ENCODE measurements around the gene SLC6A6.

The SLC6A6 gene

DNA sequence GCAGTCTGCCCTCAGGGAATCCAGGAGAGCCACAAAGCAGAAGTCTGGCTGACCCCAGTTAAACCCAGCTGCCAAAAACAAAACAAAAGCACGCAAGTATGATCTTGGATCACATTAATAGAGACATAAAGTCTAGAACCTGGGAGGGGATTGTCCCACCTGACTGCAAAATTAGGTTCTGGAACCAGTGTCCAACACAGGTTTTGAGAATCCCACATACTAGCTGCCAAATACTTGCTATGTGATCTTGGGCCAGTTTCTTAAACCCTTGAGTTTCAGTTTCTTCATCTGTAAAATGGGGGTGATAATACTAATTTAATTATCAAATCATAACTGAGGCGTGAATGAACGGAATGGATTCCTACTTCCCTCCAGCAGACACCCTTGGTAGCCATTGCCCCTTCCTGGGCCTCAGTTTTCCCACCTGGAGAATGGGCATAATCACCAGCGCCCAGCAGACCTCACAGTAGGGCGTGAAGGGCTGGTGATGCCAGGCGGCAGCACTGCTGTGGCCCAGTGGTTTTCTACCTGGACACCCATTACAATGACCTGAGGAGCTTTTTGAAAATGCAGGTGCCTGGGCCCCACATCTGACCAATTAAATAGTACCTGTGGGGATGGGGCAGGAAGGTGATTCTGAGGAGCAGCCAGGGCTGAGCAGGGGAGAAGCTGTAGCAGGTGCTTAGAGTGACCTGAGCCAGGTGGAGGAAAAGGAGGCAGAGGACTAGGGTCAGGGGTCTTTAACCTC lies 105.5 kb downstream of the SLC6A6 start:
- Histone ChIP-seq H3K9ac (ENCODE audit: low read length) (no peak overlapping the region), H3K9me3 (ENCODE audit: low read length) (0 out of 2 replicates have a peak, but pooled peaks cover 2% of the 10 kb centered on the region), H2AFZ (ENCODE audit: low read length) (no peak overlapping the region), H3K79me2 (ENCODE audit: insufficient read depth, low read length) (no peaks in the 10 kb centered on the region), H3K4me1 (ENCODE audit: insufficient read depth, low read length, severe bottlenecking) (no peaks in the 10 kb centered on the region), H4K20me1 (ENCODE audit: insufficient read depth, low read length) (no peaks in the 10 kb centered on the region), H3K36me3 (ENCODE audit: insufficient read depth, low read length) (no peaks in the 10 kb centered on the region), H3K27ac (ENCODE audit: low read depth, low read length, poor library complexity, severe bottlenecking) (no peak overlapping the region), H3K4me3 (ENCODE audit: low read depth, low read length, poor library complexity, severe bottlenecking) (no peak overlapping the region), H3K27me3 (ENCODE audit: insufficient read depth, low read length) (peaks cover 8% of the 10 kb centered on the region; the same call in 1 of the 2 replicates), H3K4me2 (ENCODE audit: low read length) (no peak overlapping the region), H3F3A (ENCODE audit: insufficient read depth, low read length) (no peaks in the 10 kb centered on the region), H3K9me2 (ENCODE audit: low read depth, low read length) (no peaks in the 10 kb centered on the region)
- TF ChIP-seq EZH2 (IDR thresholded peaks at IDR 0.05; ENCODE audit: borderline replicate concordance, low read length): no peak
- TF ChIP-seq, protein P1, sequence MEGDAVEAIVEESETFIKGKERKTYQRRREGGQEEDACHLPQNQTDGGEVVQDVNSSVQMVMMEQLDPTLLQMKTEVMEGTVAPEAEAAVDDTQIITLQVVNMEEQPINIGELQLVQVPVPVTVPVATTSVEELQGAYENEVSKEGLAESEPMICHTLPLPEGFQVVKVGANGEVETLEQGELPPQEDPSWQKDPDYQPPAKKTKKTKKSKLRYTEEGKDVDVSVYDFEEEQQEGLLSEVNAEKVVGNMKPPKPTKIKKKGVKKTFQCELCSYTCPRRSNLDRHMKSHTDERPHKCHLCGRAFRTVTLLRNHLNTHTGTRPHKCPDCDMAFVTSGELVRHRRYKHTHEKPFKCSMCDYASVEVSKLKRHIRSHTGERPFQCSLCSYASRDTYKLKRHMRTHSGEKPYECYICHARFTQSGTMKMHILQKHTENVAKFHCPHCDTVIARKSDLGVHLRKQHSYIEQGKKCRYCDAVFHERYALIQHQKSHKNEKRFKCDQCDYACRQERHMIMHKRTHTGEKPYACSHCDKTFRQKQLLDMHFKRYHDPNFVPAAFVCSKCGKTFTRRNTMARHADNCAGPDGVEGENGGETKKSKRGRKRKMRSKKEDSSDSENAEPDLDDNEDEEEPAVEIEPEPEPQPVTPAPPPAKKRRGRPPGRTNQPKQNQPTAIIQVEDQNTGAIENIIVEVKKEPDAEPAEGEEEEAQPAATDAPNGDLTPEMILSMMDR (IDR thresholded peaks at IDR 0.05; ENCODE audit: low read length): no peak; the same call in 1 of the 2 replicates

DNA sequence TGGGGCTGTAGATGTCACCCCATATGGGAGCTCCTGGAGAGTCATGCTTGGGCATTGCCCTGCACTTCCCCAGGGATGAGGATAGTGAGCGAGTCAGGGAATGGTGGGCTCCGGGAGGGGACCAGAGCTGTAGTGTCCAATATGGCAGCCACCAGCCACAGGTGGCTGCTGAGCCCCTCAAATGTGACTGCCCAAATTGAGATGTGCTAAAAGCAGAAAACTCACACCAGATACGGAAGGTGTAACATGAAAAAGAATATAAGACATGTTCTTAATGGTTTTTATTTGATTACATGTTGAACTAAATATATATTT lies 106.1 kb downstream of the SLC6A6 start:
- no peaks in the 10 kb centered on the region for H3K36me3 ChIP-seq (ENCODE audit: insufficient read depth, low read length)
- no peaks in the 10 kb centered on the region for H4K20me1 ChIP-seq (ENCODE audit: insufficient read depth, low read length)
- no peaks in the 10 kb centered on the region for H3K4me1 ChIP-seq (ENCODE audit: insufficient read depth, low read length, severe bottlenecking)
- no peaks in the 10 kb centered on the region for H3K9me3 ChIP-seq (ENCODE audit: low read length)
- H3K9ac ChIP-seq (ENCODE audit: low read length): no peak overlapping the region
- H3K9me2 ChIP-seq (ENCODE audit: low read depth, low read length): no peaks in the 10 kb centered on the region
- no peaks in the 10 kb centered on the region for H3K79me2 ChIP-seq (ENCODE audit: insufficient read depth, low read length)
- no peak overlapping the region for H2AFZ ChIP-seq (ENCODE audit: low read length)
- no peak overlapping the region for H3K4me3 ChIP-seq (ENCODE audit: low read depth, low read length, poor library complexity, severe bottlenecking)
- no peak for TF ChIP-seq EZH2 (IDR thresholded peaks at IDR 0.05; ENCODE audit: borderline replicate concordance, low read length)
- H3K27me3 ChIP-seq (ENCODE audit: insufficient read depth, low read length): peaks cover 3% of the 10 kb centered on the region; the same call in 1 of the 2 replicates
- H3K4me2 ChIP-seq (ENCODE audit: low read length): no peak overlapping the region
- no peak overlapping the region for H3K27ac ChIP-seq (ENCODE audit: low read depth, low read length, poor library complexity, severe bottlenecking)
- H3F3A ChIP-seq (ENCODE audit: insufficient read depth, low read length): no peaks in the 10 kb centered on the region

DNA sequence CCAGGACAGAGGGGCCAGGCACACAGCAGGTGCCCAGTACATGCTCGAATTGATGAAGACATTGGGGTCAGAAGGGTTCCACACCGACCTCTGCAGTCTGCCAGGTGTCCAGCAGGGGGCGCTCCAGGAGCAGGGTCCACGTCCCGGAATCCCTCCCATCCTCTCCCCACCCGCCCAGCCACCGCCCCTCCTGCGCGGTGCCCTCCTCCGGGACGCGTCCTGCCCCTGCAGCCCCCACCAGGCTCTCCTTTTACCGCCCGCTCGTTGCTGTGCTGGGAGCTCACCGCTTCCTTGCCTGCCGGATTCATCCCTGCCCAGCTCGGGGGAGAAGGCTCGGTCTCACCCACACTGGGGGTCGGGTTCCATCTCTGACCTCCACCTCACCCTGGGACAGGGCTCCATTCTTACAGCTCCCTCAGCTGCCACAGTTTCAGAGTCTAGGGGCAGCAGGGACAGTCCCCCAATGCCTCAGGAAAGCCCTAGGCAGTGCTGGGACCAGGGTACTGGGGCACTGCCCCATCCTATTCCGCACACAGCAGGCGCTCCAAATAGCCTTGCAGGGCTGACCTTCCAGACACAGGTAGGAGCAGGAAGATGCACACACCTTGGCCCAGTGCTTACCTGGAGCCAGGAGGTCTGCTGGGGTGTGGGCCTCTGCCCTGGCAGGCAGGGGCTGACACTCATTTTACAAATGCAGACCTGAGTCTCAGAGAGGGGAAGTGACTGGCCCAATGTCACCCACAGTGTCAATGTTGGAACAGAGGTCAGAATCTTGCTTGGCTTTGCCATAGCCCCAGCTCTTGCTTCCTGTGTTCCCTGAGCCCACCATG lies 106.8 kb downstream of the SLC6A6 start:
- H3K79me2 ChIP-seq (ENCODE audit: insufficient read depth, low read length): no peaks in the 10 kb centered on the region
- H2AFZ ChIP-seq (ENCODE audit: low read length): no peak overlapping the region
- no peaks in the 10 kb centered on the region for H3F3A ChIP-seq (ENCODE audit: insufficient read depth, low read length)
- no peaks in the 10 kb centered on the region for H3K4me1 ChIP-seq (ENCODE audit: insufficient read depth, low read length, severe bottlenecking)
- no peak overlapping the region for H3K4me2 ChIP-seq (ENCODE audit: low read length)
- no peaks in the 10 kb centered on the region for H4K20me1 ChIP-seq (ENCODE audit: insufficient read depth, low read length)
- H3K27me3 ChIP-seq (ENCODE audit: insufficient read depth, low read length): peaks cover 3% of the 10 kb centered on the region; the same call in 1 of the 2 replicates
- TF ChIP-seq, protein P1 (IDR thresholded peaks at IDR 0.05; ENCODE audit: low read length): peak; percentile 70
- no peak for TF ChIP-seq EZH2 (IDR thresholded peaks at IDR 0.05; ENCODE audit: borderline replicate concordance, low read length)
- H3K27ac ChIP-seq (ENCODE audit: low read depth, low read length, poor library complexity, severe bottlenecking): no peak overlapping the region
- H3K9me3 ChIP-seq (ENCODE audit: low read length): no peaks in the 10 kb centered on the region
- H3K9me2 ChIP-seq (ENCODE audit: low read depth, low read length): no peaks in the 10 kb centered on the region
- no peaks in the 10 kb centered on the region for H3K36me3 ChIP-seq (ENCODE audit: insufficient read depth, low read length)
- H3K9ac ChIP-seq (ENCODE audit: low read length): no peak overlapping the region
- H3K4me3 ChIP-seq (ENCODE audit: low read depth, low read length, poor library complexity, severe bottlenecking): no peak overlapping the region

Data from OCI-LY1 (cell line).